MM.1S (cell line): Measurements from ENCODE around the gene PRICKLE3.
"Not testable (repeated sequence)": the region's sequence is repeated elsewhere in the genome, so short reads cannot be mapped to it uniquely, and the experiment has no call there.

Experiments used
- DNase-seq: peaks from one replicate; pipeline ENCODE4 v3.0.0-alpha.2; 2015
- H2AFZ ChIP-seq: fragments of 300-600 bp; sonication (generic); 2 replicates; pipeline ENCODE4 v1.6.0; 2016; ENCODE audit warnings: antibody characterized with exemption, low read length
- H3F3A ChIP-seq: fragments of 300-600 bp; sonication (generic); 2 replicates; pipeline ENCODE4 v1.6.1; 2016; ENCODE audit warnings: mild to moderate bottlenecking, antibody characterized with exemption, low read length, moderate library complexity, mixed read lengths; ENCODE audit not compliant: insufficient read depth
- H3K27ac ChIP-seq: fragments of 300-600 bp; sonication (generic); 2 replicates; pipeline ENCODE4 v1.5.1; 2016; ENCODE audit warnings: mild to moderate bottlenecking, low read length
- H3K27me3 ChIP-seq: fragments of 300-600 bp; sonication (generic); replicated peaks from 2 replicates; pipeline ENCODE4 v1.6.0; 2016; ENCODE audit warnings: low read length; ENCODE audit not compliant: insufficient read depth
- H3K36me3 ChIP-seq: fragments of 300-600 bp; sonication (generic); replicated peaks from 2 replicates; pipeline ENCODE4 v1.6.1; 2016; ENCODE audit warnings: mild to moderate bottlenecking, low read length, mixed read lengths; ENCODE audit not compliant: insufficient read depth
- H3K4me1 ChIP-seq: fragments of 300-600 bp; sonication (generic); 2 replicates; pipeline ENCODE4 v1.6.1; 2016; ENCODE audit warnings: low read length, mixed read lengths
- H3K4me2 ChIP-seq: fragments of 300-600 bp; sonication (generic); 2 replicates; pipeline ENCODE4 v1.6.0; 2016; ENCODE audit warnings: low read depth, low read length
- H3K4me3 ChIP-seq: fragments of 300-600 bp; sonication (generic); 2 replicates; pipeline ENCODE4 v1.5.1; 2016; ENCODE audit warnings: low read length, mixed read lengths
- H3K79me2 ChIP-seq: fragments of 300-600 bp; sonication (generic); 2 replicates; pipeline ENCODE4 v1.6.1; 2016; ENCODE audit warnings: mixed run types, low read length, mixed read lengths
- H3K9ac ChIP-seq: fragments of 300-600 bp; sonication (generic); 2 replicates; pipeline ENCODE4 v1.6.1; 2016; ENCODE audit warnings: low read length, mixed read lengths
- H3K9me2 ChIP-seq: fragments of 300-600 bp; sonication (generic); replicated peaks from 2 replicates; pipeline ENCODE4 v1.6.1; 2016; ENCODE audit warnings: mild to moderate bottlenecking, low read length, mixed read lengths; ENCODE audit not compliant: insufficient read depth
- H3K9me3 ChIP-seq: fragments of 300-600 bp; sonication (generic); replicated peaks from 2 replicates; pipeline ENCODE4 v1.6.1; 2016; ENCODE audit warnings: mild to moderate bottlenecking, low read length, mixed read lengths; ENCODE audit not compliant: insufficient read depth
- H4K20me1 ChIP-seq: fragments of 300-600 bp; sonication (generic); 2 replicates; pipeline ENCODE4 v1.6.1; 2016; ENCODE audit warnings: mild to moderate bottlenecking, low read length, moderate library complexity, mixed read lengths; ENCODE audit not compliant: insufficient read depth
- EZH2 ChIP-seq: fragments of 300-600 bp; sonication (generic); optimal IDR thresholded peaks from 2 replicates; pipeline ENCODE3; 2017; ENCODE audit warnings: low read depth, mild to moderate bottlenecking, antibody characterized with exemption, low read length, mixed read lengths
- EZH2phosphoT487 ChIP-seq: fragments of 300-600 bp; sonication (generic); IDR thresholded peaks from 2 replicates; pipeline ENCODE4 v1.6.1; 2018; ENCODE audit warnings: antibody characterized with exemption, low read length
- TF ChIP-seq, protein P1 (sequence below): fragments of 300-600 bp; sonication (generic); IDR thresholded peaks from 2 replicates; pipeline ENCODE4 v1.5.1; 2016; ENCODE audit warnings: antibody characterized with exemption, low read length, mixed read lengths

PRICKLE3 gene

DNA sequence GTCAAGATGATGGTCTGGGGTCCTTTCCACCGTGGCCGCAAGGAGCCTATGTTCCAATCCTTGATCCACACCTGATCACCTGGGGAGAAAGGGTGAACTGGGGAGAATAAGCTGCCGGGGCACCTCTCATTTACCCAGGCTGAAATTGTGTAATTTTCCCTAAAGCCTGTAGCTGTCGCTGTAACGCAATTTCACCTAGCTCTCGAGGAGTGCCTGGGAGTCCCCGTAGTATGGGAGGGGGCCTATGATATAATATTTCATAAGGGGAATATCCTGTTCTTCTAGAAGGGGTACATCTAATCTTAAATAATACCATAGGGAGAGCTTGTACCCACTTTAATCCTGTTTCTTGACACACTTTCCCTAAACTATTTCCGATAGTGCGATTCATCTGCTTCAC, 43.9 kb downstream of the PRICKLE3 start:
- not testable (repeated sequence) for H2AFZ ChIP-seq, H3K4me3 ChIP-seq, DNase-seq, H4K20me1 ChIP-seq, H3K4me1 ChIP-seq, H3K9me2 ChIP-seq, H3K9ac ChIP-seq, H3K27ac ChIP-seq, H3K9me3 ChIP-seq, H3F3A ChIP-seq, H3K79me2 ChIP-seq, H3K27me3 ChIP-seq, H3K36me3 ChIP-seq, H3K4me2 ChIP-seq
- TF ChIP-seq, protein P1, sequence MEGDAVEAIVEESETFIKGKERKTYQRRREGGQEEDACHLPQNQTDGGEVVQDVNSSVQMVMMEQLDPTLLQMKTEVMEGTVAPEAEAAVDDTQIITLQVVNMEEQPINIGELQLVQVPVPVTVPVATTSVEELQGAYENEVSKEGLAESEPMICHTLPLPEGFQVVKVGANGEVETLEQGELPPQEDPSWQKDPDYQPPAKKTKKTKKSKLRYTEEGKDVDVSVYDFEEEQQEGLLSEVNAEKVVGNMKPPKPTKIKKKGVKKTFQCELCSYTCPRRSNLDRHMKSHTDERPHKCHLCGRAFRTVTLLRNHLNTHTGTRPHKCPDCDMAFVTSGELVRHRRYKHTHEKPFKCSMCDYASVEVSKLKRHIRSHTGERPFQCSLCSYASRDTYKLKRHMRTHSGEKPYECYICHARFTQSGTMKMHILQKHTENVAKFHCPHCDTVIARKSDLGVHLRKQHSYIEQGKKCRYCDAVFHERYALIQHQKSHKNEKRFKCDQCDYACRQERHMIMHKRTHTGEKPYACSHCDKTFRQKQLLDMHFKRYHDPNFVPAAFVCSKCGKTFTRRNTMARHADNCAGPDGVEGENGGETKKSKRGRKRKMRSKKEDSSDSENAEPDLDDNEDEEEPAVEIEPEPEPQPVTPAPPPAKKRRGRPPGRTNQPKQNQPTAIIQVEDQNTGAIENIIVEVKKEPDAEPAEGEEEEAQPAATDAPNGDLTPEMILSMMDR = 0 out of 2 replicates have a peak, but pooled peaks have one; percentile 9

DNA sequence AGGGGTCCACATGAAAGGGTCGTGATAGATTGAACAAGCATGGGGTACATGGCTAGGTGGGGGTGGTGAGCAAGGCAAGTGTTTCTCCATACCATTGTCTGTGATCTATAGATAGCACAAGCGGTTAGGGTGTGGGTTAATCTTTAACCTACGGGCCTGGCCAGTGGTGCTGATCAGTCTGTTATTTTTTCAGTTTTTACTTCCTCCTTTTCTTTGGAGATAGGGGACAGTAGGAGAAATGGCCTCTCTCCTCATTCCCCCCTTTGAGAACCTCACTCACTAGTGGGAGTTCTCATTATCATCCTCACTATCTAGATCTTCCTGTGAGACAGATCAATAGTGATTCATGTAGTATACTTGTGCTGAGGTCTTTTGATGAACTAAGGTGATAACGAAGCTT, 46.5 kb downstream of the PRICKLE3 start:
- Histone ChIP-seq H3K9ac (no peak overlapping the region), H4K20me1 (no peaks in the 10 kb centered on the region), H3K79me2 (no peaks in the 10 kb centered on the region), H3K4me2 (no peak overlapping the region), H3K9me3 (no peaks in the 10 kb centered on the region), H3K36me3 (no peaks in the 10 kb centered on the region), H3K27me3 (no peaks in the 10 kb centered on the region), H3K4me3 (no peak overlapping the region), H2AFZ (no peak overlapping the region), H3K9me2 (no peaks in the 10 kb centered on the region), H3F3A (no peaks in the 10 kb centered on the region), H3K27ac (no peak overlapping the region), H3K4me1 (no peaks in the 10 kb centered on the region)
- no peak for DNase-seq
- no peak for TF ChIP-seq EZH2
- TF ChIP-seq, protein P1 = no peak
- TF ChIP-seq EZH2phosphoT487 = no peak

DNA sequence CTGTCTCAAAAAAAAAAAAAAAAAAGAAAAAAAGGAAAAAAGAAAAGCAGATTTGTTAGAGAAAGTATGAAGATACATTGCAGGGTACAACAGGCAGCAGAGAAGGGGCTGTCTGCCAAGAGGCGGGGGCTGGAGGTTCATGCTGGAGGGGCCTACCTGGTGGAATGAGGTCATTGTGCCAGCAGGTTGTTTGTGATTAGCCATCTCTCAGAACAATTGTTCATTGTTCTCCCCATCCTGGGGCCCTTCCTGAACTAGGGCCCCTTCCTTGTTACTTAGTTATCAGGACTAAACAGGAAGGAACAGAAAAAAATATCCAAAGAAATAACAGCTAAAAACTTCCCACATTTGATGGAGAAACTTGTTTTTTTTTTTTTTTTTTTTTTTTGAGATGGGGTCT, 48.7 kb downstream of the PRICKLE3 start:
- Histone ChIP-seq H4K20me1 (no peaks in the 10 kb centered on the region), H3K79me2 (no peaks in the 10 kb centered on the region), H3K4me2 (no peak overlapping the region), H3K27me3 (no peaks in the 10 kb centered on the region), H3F3A (no peaks in the 10 kb centered on the region), H3K9me3 (no peaks in the 10 kb centered on the region), H3K9ac (no peak overlapping the region), H3K9me2 (no peaks in the 10 kb centered on the region), H3K4me3 (no peak overlapping the region), H3K4me1 (no peaks in the 10 kb centered on the region), H3K27ac (no peak overlapping the region), H2AFZ (no peak overlapping the region), H3K36me3 (no peaks in the 10 kb centered on the region)
- TF ChIP-seq EZH2 = no peak
- TF ChIP-seq, protein P1 = no peak
- no peak for TF ChIP-seq EZH2phosphoT487
- DNase-seq = no peak

DNA sequence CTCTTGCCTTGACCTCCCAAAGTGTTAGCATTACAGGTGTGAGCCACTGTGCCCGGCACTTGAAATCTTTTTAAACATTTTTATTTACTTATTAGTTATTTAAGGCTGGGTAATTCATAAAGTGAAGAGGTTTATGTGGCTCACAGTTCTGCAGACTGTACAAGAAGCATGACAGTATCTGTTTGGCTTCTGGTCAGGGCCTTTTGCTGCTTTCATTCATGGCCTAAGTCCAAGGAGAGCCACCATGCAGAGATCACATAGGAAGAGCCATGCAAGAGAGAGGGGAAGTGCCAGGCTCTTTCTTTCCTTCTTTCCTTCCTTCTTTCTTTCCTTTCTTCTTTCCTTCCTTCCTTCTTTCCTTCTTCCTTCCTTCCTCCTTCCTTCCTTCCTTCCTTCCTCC, 52.4 kb downstream of the PRICKLE3 start:
- TF ChIP-seq EZH2 (no peak), EZH2phosphoT487 (no peak)
- TF ChIP-seq, protein P1 = no peak
- DNase-seq = no peak
- Histone ChIP-seq H3K27me3 (no peaks in the 10 kb centered on the region), H2AFZ (no peak overlapping the region), H3K4me3 (no peak overlapping the region), H3K27ac (no peak overlapping the region), H3K9me3 (no peaks in the 10 kb centered on the region), H3K9me2 (no peaks in the 10 kb centered on the region), H3K36me3 (no peaks in the 10 kb centered on the region), H3F3A (no peaks in the 10 kb centered on the region), H3K4me2 (no peak overlapping the region), H3K79me2 (no peaks in the 10 kb centered on the region), H3K9ac (no peak overlapping the region), H3K4me1 (no peaks in the 10 kb centered on the region), H4K20me1 (no peaks in the 10 kb centered on the region)

DNA sequence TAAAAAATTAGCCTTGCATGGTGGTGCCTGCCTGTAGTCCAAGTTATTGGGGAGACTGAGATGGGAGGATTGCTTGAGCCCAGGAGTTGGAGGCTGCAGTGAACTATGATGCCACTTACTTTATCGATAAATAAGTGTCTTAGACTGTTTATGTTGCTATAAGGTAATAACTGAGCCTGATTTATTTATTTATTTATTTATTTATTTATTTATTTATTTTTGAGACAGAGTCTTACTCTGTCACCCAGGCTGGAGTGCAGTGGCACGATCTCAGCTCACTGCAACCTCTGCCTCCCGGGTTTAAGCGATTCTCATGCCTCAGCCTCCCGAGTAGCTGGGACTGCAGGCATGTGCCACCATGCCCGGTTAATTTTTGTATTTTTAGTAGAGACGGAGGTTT, 53.9 kb downstream of the PRICKLE3 start:
- not testable (repeated sequence) for H3K4me1 ChIP-seq, H3K9me3 ChIP-seq, H3K9ac ChIP-seq, H4K20me1 ChIP-seq, H2AFZ ChIP-seq, DNase-seq, H3F3A ChIP-seq, H3K4me3 ChIP-seq, H3K27me3 ChIP-seq, H3K36me3 ChIP-seq, H3K4me2 ChIP-seq, H3K27ac ChIP-seq, H3K79me2 ChIP-seq, H3K9me2 ChIP-seq
